HG02870 (cell line): ENCODE results near the gene ONECUT2.
"Not testable (repeated sequence)": the region's sequence is repeated elsewhere in the genome, so short reads cannot be mapped to it uniquely, and the experiment has no call there.

Experiments
- ATAC-seq: cut with Tn5 transposase; IDR thresholded peaks from one replicate; pipeline ENCODE4 v1.9.1; 2021; ENCODE audit warnings: mild to moderate bottlenecking, moderate library complexity; ENCODE audit not compliant: unreplicated experiment

Gene ONECUT2

GRCh38 chr18:57434536-57435494 is at the start of gene ONECUT2:
TSS of gene ONECUT2 (plus strand) at chr18:57435374. CDS start at chr18:57435717, 343 bp downstream.
- ATAC-seq, result no peak

- ATAC-seq, result no peak
These were observed 45.9 kb upstream of the ONECUT2 start for GRCh38 chr18:57389271-57389670.

GRCh38 chr18:57390044-57390443 is 45.1 kb upstream of the ONECUT2 start:
- ATAC-seq, result no peak

GRCh38 chr18:57394749-57395148 is 40.4 kb upstream of the ONECUT2 start:
- ATAC-seq, result not testable (repeated sequence)

- ATAC-seq, result not testable (repeated sequence)
These were observed 38.3 kb upstream of the ONECUT2 start for GRCh38 chr18:57396831-57397230.

GRCh38 chr18:57397440-57398132 is 37.6 kb upstream of the ONECUT2 start:
- ATAC-seq, result no peak

- no peak for ATAC-seq
These were observed 30.8 kb upstream of the ONECUT2 start for GRCh38 chr18:57404345-57404744.

- no peak for ATAC-seq
These were observed 25.5 kb upstream of the ONECUT2 start for GRCh38 chr18:57409650-57410049.

- no peak for ATAC-seq
These were observed 24.4 kb upstream of the ONECUT2 start for GRCh38 chr18:57410749-57411148.

- ATAC-seq, result no peak
These were observed 18.6 kb upstream of the ONECUT2 start for GRCh38 chr18:57416542-57416941.

GRCh38 chr18:57422313-57422872 is 12.8 kb upstream of the ONECUT2 start:
- ATAC-seq, result no peak

- ATAC-seq, result no peak
These were observed 11.4 kb upstream of the ONECUT2 start for GRCh38 chr18:57423821-57424220.

- ATAC-seq, result no peak
These were observed 10.1 kb upstream of the ONECUT2 start for GRCh38 chr18:57425096-57425495.

GRCh38 chr18:57426187-57426586 is 9.0 kb upstream of the ONECUT2 start:
- no peak for ATAC-seq

GRCh38 chr18:57427429-57428201 is 7.6 kb upstream of the ONECUT2 start:
- ATAC-seq, result no peak

GRCh38 chr18:57428221-57429150 is 6.7 kb upstream of the ONECUT2 start:
- no peak for ATAC-seq

- no peak for ATAC-seq
These were observed 5.8 kb upstream of the ONECUT2 start for GRCh38 chr18:57429167-57430078.

- ATAC-seq, result no peak
These were observed 4.8 kb upstream of the ONECUT2 start for GRCh38 chr18:57430079-57431001.
